NCI-H1092 (cell line): ENCODE results near the gene FNDC7.
"Not testable (repeated sequence)": the region's sequence is repeated elsewhere in the genome, so short reads cannot be mapped to it uniquely, and the experiment has no call there.

Source experiments
- DNase-seq: peaks from one replicate; lab custom pipeline; 2025; lab: John Stamatoyannopoulos, UW

Gene FNDC7

DNA sequence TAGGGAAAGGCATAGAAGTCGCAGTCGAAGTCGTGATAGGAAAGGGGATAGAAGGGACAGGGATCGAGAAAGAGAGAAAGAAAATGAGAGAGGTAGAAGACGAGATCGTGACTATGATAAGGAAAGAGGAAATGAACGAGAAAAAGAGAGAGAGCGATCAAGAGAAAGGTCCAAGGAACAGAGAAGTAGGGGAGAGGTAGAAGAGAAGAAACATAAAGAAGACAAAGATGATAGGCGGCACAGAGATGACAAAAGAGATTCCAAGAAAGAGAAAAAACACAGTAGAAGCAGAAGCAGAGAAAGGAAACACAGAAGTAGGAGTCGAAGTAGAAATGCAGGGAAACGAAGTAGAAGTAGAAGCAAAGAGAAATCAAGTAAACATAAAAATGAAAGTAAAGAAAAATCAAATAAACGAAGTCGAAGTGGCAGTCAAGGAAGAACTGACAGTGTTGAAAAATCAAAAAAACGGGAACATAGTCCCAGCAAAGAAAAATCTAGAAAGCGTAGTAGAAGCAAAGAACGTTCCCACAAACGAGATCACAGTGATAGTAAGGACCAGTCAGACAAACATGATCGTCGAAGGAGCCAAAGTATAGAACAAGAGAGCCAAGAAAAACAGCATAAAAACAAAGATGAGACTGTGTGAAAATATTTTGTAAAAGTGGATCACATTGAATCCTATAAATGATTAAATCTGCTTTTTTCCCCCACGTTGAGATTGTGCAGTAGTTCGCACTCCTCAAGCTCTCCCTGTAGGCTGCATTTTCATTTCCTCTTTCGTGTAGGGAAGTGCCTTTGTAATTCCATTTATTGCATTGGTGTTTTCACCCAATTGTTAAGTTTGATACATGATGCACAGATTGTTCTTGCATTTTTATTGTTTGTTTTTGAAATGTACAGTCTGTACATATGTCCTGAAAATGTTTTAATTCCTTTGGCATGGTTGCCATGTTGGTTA, 13.1 kb upstream of the FNDC7 start:
- DNase-seq = no peak

DNA sequence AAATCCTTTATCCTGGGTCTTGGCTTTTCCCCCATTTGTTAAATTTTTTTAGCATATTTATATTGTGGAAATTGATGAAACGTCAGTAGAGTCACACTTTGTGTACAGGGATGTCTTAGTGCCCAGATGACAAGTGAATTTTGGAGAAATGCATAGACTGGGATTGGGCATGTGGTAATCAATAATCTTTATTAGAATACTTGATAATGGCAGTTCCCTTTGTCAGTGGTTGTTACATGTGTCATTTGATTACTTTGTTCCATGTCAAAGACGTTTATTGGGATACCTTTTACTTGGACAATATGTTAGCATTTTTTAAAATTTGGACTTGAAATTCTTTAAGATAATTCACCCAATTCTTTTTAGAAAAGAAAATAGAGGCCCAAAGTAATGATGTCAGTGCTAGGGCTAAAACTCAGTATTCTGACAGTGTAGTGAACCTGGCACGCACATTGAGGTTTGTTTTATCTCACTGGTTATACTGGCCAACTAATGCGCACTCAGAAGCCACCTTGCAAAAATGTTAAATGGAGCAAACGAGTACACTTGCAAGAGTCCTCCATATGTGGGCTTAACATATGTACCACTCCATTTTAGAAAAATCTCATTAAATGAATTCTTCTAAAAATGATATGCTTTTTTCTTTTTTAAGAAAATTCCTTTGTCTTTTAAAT, 11.4 kb upstream of the FNDC7 start:
- no peak for DNase-seq

DNA sequence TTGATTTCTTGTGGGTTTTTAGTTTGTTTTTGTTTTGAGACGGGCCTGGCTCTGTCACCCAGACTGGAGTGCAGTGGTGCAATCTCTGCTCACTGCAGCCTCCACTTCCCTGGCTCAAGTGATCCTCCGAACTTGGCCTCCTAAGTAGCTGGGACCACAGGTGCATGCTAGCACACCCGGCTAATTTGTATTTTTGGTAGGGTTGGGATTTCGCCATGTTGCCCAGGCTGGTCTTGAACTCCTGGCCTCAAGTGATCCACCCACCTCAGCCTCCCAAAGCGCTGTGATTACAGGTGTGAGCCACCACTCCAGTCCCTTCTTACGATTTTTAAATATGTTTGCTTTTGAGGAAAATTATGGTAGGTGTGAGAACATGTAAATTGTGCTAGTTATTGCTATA, 10.6 kb upstream of the FNDC7 start:
- DNase-seq = not testable (repeated sequence)

DNA sequence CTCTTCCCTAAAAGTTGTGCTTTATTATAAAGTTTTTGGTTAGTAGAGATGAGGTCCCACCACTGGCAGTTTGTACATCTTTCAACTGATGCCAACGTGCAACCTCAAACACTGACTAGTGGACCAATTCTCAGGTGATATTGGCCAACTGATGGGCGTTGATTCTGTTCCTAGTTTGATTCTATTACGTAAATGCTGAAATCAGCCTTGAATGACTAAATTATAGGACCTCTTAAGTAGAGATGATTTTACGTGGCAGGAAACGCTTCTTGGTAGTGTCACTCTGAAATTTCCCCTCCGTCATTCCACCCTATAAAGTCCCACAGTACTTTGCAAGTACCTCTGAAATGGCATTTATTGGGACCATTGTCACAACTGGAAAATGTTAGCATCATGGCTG, 8.8 kb upstream of the FNDC7 start:
- DNase-seq = no peak

DNA sequence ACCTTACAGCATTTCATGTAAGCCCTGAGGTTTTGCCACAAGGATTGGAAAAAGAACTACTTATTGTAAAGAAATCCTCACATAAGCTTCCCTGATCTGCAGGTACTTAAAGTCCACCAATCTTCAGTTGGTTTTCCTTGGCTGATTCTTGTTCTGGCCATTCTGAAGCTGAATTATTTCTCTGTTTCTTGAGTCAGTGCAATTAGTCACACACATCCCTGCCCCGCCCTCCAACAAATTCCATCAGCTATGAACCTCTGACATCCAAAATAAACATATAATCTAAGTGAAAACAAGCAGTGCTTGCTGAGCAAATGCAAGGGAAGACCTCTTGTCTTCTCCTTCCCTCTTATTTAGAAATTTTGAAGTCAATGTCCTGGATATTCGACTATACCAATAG, 8.2 kb upstream of the FNDC7 start:
- no peak for DNase-seq

DNA sequence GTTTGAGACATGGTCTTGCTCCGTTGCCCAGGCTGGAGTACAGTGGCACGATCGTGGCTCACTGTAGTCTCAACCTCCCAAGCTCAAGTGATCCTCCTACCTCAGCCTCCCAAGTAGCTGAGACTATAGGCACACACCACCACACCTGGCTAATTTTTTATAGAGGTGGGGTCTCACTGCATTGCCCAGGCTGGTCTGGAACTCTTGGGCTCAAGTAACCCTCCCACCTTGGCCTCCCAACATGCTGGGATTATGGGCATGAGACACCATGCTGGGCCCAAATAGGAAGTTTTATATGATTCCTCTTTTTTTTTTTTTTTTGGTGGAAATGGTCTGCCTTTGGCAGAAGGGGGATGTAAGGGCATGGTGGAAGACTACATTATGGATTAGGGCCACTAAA, 6.1 kb upstream of the FNDC7 start:
- no peak for DNase-seq

DNA sequence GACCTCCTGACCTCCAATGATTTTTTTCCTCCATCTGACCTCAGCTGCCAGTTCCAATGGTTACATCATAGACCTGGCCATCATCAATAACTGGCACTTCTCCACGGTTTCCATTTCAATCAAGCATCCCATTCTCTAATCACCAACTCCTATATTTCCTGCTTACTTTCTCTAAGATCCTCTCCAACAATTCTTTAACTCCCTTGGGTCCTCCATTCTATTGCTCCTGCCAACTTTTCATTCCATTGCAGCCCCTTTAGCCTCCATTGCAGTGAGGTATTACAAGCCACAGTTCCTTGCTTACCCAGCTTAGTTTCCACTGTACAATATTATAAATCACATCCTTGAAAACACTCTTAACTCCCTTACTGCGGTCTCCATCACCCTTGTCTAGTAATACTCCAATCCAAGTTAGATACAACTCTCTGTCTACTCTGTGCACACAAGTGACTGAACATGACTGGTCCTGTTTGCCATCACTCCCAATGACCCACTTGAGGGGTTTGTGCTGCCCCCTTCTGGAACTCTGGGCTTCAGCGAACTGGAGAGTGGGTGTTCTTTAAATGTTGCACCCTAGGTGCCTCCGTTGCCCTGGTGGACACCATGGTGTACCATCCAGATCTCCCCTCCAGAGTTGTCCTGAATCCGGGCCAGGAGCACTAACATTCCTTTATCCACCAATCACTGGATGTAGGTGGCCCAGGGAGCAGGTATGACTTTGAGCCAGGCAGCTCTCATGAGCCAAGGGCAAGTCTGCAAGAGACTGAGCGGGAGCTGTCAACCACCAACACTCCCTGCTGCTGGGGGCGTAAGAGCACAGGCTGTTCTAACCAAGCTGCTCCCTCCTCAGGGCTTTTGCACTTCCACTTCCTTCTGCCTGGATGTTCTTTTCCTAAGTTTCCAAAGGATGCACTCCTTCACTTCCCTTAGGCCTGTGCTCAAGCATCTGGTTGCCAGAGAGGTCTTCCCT, 3.7 kb upstream of the FNDC7 start:
- no peak for DNase-seq

- no peak for DNase-seq
Observed at GRCh38 chr1:108715932-108716331, 3.2 kb downstream of the FNDC7 start.

DNA sequence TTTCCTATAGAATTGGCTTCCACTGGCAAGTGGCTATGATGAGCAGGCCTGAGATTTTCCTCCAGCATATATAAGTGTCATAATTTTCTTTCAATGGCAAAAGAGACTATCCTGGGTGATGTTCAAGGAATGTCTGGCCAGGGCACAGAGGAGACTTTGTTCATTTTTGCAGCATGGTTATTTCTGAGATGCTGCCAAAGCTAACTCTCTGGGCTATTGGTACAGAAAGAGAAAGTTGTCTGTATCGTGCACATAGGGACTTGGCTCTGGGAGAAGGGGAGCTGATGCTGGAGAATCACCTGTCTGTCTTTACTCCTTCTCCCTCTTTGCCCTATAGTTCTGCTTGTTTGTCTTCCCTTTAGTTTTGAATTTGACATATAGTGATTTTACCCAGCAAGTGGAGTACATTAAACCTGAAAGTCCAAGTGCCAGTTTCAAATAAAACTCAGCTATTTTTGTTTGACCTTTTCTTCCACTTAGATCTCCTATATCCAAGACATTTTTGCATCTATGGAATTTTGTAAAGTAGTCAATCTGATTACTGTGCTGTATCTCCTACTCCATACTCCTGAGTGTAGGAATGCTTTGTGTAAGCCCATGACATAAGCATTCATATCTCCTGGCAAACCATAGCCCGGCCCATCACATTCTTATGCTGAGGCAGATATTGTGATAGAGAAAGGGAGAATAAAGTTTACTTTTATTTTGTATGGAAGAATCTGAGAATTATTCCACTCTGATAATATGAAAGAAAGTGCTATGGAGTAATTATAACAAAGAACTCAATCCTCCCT, 3.9 kb downstream of the FNDC7 start:
- DNase-seq = no peak

GRCh38 chr1:108717774-108718316, 5.1 kb downstream of the FNDC7 start:
- no peak for DNase-seq

GRCh38 chr1:108718927-108719655, 6.4 kb downstream of the FNDC7 start:
- DNase-seq = no peak

GRCh38 chr1:108719656-108720435, 7.1 kb downstream of the FNDC7 start:
- no peak for DNase-seq

GRCh38 chr1:108722292-108722691, 9.6 kb downstream of the FNDC7 start:
- DNase-seq = no peak

DNA sequence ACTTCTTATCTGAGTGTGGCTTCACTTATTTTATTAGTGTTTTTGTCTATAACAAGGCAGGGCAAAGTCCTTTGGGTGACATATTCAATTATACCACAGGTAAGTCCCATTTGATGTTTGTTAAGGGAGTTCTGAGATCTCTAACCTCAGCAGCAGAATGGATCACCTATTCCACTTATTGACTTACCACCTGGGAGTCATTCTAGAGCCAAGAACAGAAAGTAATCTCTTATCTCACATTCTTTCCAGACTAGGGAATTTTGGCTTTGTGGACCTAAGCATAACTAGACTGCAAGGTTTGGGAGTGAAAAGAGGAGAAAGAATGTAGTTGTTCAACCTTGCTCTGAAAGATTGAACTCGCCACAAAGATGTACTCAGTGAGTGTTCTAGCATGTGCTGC, 13.2 kb downstream of the FNDC7 start:
- DNase-seq = no peak

- no peak for DNase-seq
Observed at GRCh38 chr1:108728327-108728923, 15.7 kb downstream of the FNDC7 start.

- no peak for DNase-seq
Observed at GRCh38 chr1:108729481-108729880, 16.8 kb downstream of the FNDC7 start.

DNA sequence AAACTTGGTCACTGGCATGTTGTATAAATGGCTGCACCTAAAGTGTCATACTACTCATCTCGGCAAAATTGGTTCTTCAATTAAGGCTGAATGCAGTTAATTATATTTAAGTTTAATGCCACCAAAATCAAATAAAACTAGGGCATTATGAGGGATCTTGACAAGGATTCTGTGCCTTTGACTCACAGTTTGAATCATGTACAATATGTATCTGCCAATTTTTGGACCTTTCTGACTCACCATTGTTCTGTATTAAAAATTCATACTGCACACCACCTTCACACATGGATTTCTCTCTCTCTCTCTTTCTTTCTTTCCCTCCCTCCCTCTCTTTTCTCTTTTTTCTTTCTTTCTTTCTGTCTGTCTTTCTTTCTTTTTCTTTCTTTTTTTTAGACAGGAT, 19.7 kb downstream of the FNDC7 start:
- DNase-seq = no peak

DNA sequence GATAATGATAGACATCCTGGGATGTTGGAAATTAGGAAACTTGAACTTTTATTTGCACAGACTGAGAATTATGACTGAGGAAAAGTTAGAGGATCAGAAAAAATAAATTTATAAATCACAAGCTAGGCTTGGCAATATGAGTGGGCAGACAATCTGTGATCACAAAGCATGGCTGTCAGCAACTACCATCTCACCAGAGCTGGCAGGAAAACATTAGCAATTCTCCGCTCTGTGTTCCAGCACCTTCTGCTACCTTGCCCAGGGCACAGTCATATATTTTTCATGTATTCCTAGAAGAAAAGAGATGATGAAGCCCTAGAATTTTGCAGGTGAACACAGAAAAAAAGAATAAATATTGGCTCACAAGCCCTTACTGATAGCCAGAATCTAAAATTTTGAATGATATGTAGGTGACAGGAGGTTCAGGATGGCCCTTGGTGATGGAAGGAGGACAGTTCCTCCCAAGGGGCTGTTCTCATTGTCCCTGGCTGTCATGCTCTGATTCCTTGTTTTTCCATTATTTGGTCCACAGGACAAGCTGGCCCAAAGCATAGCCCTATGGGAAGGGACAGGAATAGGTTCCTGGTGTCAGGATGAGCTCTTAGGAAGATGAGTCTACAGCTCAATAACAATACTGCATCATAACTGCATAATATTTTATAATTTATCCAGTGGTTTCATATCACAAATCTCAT, 21.6 kb downstream of the FNDC7 start:
- no peak for DNase-seq

DNA sequence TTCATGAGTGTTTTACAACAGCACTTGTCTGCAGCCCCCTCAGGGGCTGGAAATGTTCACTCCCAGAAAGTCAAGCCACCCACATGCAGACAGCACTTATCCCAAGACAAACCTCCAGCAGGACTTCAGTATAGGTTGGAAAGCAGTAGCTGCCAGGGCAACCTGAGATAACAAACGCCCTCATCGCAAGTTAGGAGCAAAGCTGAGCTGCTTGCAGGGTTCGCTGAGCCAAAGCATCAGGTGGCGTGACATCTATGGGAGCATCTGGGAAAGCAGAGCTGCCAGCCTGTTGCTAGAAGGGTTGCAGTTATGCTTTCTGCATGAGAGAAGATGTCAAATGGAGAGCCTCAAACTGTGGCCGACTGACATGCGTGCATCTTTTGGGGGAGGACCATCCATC, 29.5 kb downstream of the FNDC7 start:
- DNase-seq = no peak
